Lung (tissue), 13 donors: ENCODE measurements around the gene ADRA2A. TPM values are rescaled to one million over a fixed set of nuclear protein-coding genes. Genes with fewer than 3 reads are reported as not detected.

Source experiments
- ATAC-seq: fragments of 200-7000 bp; cut with Tn5 transposase; one replicate; pipeline ENCODE4 v1.9.1; 2020; ENCODE audit warnings: moderate number of reproducible peaks; ENCODE audit not compliant: insufficient read depth, low FRiP score
- DNase-seq, 3 donors: peaks; one replicate each; pipeline ENCODE4 v3.0.0-alpha.2; 2013 to 2017
- H3K27ac ChIP-seq, 2 donors: one replicate each; pipeline ENCODE4 v1.5.1; 2013; ENCODE audit warnings: mild to moderate bottlenecking in 2 of 2, moderate library complexity in 2 of 2, control low read depth in 1 of 2, inconsistent platforms in 1 of 2, low read depth in 1 of 2, low read length in 1 of 2
- H3K27me3 ChIP-seq, 3 donors: one replicate each; pipeline ENCODE4 v1.5.1; 2013; ENCODE audit warnings: low read length in 2 of 3; ENCODE audit not compliant: control insufficient read depth in 3 of 3, insufficient read depth in 3 of 3
- H3K36me3 ChIP-seq, 4 donors: one replicate each; pipeline ENCODE4 v1.5.1; 2013; ENCODE audit warnings: low read length in 4 of 4, mild to moderate bottlenecking in 1 of 4, moderate library complexity in 1 of 4; ENCODE audit not compliant: control insufficient read depth in 4 of 4, insufficient read depth in 4 of 4
- H3K4me1 ChIP-seq, 5 donors: one replicate each; pipeline ENCODE4 v1.5.1; 2013; ENCODE audit warnings: low read length in 5 of 5, mild to moderate bottlenecking in 2 of 5, moderate library complexity in 1 of 5; ENCODE audit not compliant: control insufficient read depth in 5 of 5, insufficient read depth in 5 of 5
- H3K4me3 ChIP-seq: one replicate; pipeline ENCODE4 v1.5.1; 2013; ENCODE audit warnings: mild to moderate bottlenecking, control low read depth, moderate library complexity
- H3K9ac ChIP-seq, 2 donors: one replicate each; pipeline ENCODE4 v1.5.1; 2013; ENCODE audit warnings: low read length in 2 of 2, control low read depth in 1 of 2; ENCODE audit not compliant: insufficient read depth in 1 of 2
- H3K9me3 ChIP-seq, 4 donors: one replicate each; pipeline ENCODE4 v1.5.1; 2013; ENCODE audit warnings: low read length in 3 of 4, mild to moderate bottlenecking in 1 of 4, moderate library complexity in 1 of 4; ENCODE audit not compliant: control insufficient read depth in 4 of 4, insufficient read depth in 3 of 4
- WGBS, 2 donors: extraction: QIAGEN DNeasy Blood & Tissue Kit; methylation state at CpG; one replicate each; pipeline ENCODE4 v1.1.7; 2013; 5-methylcytosine and 5-hydroxymethylcytosine counted together
- polyA plus RNA-seq, 2 donors: library from polyadenylated mRNA; stranded (reverse); fragments of 200-250 nt; gene quantifications; one replicate each; pipeline ENCODE4 v1.2.1, GENCODE V29; 2013
- small RNA-seq: library from RNA; depleted of rRNA; stranded (forward); fragments of <200 nt; gene quantifications from one replicate; pipeline ENCODE3, GENCODE V24; 2014; ENCODE audit warnings: low replicate concordance
- total RNA-seq, 2 donors: library from RNA; depleted of rRNA in 1 of 2; stranded (reverse); fragments of >200 nt in 1 of 2; gene quantifications; one replicate each; pipeline ENCODE4 v1.2.1, GENCODE V29; 2014 to 2021
- TF ChIP-seq, protein P1 (sequence below): IDR thresholded peaks from 2 replicates; pipeline ENCODE4 v1.5.1; 2012; ENCODE audit warnings: mild to moderate bottlenecking; ENCODE audit errors: control extremely low read depth, extremely low read depth
- donor health status: control.
- donor health status: control.
- donor health status: Bipolar disorder and iron deficiency.
- donor health status: healthy.
- donor health status: DM: yes; HTN: yes; CAD: no.

The ADRA2A gene
- total and polyA plus RNA-seq, 4 donors = 0.37 to 9.8 (median 1.6) TPM

DNA sequence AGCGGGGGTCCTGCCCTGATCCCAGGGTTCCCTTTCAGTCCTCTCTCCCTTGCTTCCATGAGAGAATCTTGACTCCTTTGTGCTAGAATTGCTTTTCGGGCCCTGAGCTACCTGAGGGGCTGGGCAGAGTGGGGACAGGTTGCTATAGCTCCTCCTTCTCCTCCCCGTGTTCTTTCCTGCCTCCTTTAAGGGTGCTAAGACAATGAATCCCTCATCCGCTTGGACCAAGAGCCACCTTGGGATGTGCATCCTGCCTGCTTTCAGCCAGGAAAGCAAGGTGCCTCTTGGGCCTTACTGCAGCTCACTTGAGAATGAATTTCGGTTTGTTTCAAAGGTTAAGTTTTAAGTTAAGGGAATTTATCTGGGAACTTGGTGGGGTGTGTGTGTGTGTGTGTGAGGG is 53.6 kb downstream of the ADRA2A start:
- WGBS, 2 donors = 82 to 83% methylated on average over 5 of the region's 5 CpGs
- no peaks in the 10 kb centered on the region for H3K4me1 ChIP-seq
- H3K27ac ChIP-seq = no peak overlapping the region

More for the DNA sequence above, 53.6 kb downstream of the ADRA2A start:
- Histone ChIP-seq H3K9me3 (peaks cover 0 to 2% (median 0%) of the 10 kb centered on the region in 4 donors), H3K36me3 (no peaks in the 10 kb centered on the region), H3K9ac (no peak overlapping the region), H3K27me3 (no peaks in the 10 kb centered on the region), H3K4me3 (no peak overlapping the region)
- ATAC-seq (no peak), DNase-seq (no peak)
- TF ChIP-seq, protein P1, sequence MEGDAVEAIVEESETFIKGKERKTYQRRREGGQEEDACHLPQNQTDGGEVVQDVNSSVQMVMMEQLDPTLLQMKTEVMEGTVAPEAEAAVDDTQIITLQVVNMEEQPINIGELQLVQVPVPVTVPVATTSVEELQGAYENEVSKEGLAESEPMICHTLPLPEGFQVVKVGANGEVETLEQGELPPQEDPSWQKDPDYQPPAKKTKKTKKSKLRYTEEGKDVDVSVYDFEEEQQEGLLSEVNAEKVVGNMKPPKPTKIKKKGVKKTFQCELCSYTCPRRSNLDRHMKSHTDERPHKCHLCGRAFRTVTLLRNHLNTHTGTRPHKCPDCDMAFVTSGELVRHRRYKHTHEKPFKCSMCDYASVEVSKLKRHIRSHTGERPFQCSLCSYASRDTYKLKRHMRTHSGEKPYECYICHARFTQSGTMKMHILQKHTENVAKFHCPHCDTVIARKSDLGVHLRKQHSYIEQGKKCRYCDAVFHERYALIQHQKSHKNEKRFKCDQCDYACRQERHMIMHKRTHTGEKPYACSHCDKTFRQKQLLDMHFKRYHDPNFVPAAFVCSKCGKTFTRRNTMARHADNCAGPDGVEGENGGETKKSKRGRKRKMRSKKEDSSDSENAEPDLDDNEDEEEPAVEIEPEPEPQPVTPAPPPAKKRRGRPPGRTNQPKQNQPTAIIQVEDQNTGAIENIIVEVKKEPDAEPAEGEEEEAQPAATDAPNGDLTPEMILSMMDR = no peak

Small RNA genes lying within 50 kb of the gene (small RNA-seq; reads per million reads assigned to genes)
- gene AL355863.1 = not detected

Other genes starting within 250 kb of the ADRA2A start
- 100 to 1,000 TPM in 1 of 2 donors, 10 to 100 TPM in 1; 35.6 to 186 TPM for gene PDCD4, start 205.1 kb upstream of the ADRA2A start, total RNA-seq
- 10 to 100 TPM; 26.7 to 31.4 TPM for gene PDCD4, start 205.1 kb upstream of the ADRA2A start, polyA plus RNA-seq
- gene BBIP1, start 157.8 kb upstream of the ADRA2A start, total RNA-seq = 10 to 100 TPM; 27.5 to 42.4 TPM
- gene BBIP1, start 157.8 kb upstream of the ADRA2A start, polyA plus RNA-seq = 10 to 100 TPM; 20.5 to 33.7 TPM
- gene SHOC2, start 157.4 kb upstream of the ADRA2A start, total RNA-seq = 10 to 100 TPM; 47.2 to 74.9 TPM
- gene SHOC2, start 157.4 kb upstream of the ADRA2A start, polyA plus RNA-seq = 10 to 100 TPM; 17.3 to 23.5 TPM